GM21576 (cell line): Measurements from ENCODE around the gene NUDT1.

Source experiments
- ATAC-seq: cut with Tn5 transposase; IDR thresholded peaks from one replicate; pipeline ENCODE4 v1.9.1; 2021; ENCODE audit warnings: mild to moderate bottlenecking, moderate library complexity; ENCODE audit not compliant: unreplicated experiment

Gene NUDT1

GRCh38 chr7:2204446-2204845, 37.6 kb upstream of the NUDT1 start:
- no peak for ATAC-seq

- no peak for ATAC-seq
Observed at GRCh38 chr7:2205036-2205780, 36.8 kb upstream of the NUDT1 start.

GRCh38 chr7:2208712-2209111, 33.3 kb upstream of the NUDT1 start:
- no peak for ATAC-seq

GRCh38 chr7:2209146-2209960, 32.7 kb upstream of the NUDT1 start:
- ATAC-seq, result no peak

GRCh38 chr7:2209961-2210323, 32.1 kb upstream of the NUDT1 start:
- no peak for ATAC-seq

- no peak for ATAC-seq
Observed at GRCh38 chr7:2210551-2211258, 31.3 kb upstream of the NUDT1 start.

- ATAC-seq, result no peak
Observed at GRCh38 chr7:2211259-2211880, 30.7 kb upstream of the NUDT1 start.

- no peak for ATAC-seq
Observed at GRCh38 chr7:2211926-2212325, 30.1 kb upstream of the NUDT1 start.

- no peak for ATAC-seq
Observed at GRCh38 chr7:2212906-2213305, 29.1 kb upstream of the NUDT1 start.

- ATAC-seq, result no peak
Observed at GRCh38 chr7:2213551-2214215, 28.3 kb upstream of the NUDT1 start.

- ATAC-seq, result no peak
Observed at GRCh38 chr7:2214636-2215035, 27.4 kb upstream of the NUDT1 start.

- ATAC-seq, result no peak
Observed at GRCh38 chr7:2215851-2216250, 26.2 kb upstream of the NUDT1 start.

- ATAC-seq, result no peak
Observed at GRCh38 chr7:2217206-2217605, 24.8 kb upstream of the NUDT1 start.

- ATAC-seq, result no peak
Observed at GRCh38 chr7:2217716-2218443, 24.1 kb upstream of the NUDT1 start.

- no peak for ATAC-seq
Observed at GRCh38 chr7:2218444-2218785, 23.6 kb upstream of the NUDT1 start.

GRCh38 chr7:2219136-2219535, 22.9 kb upstream of the NUDT1 start:
- no peak for ATAC-seq

GRCh38 chr7:2219606-2220005, 22.4 kb upstream of the NUDT1 start:
- ATAC-seq, result no peak

GRCh38 chr7:2220030-2220429, 22.0 kb upstream of the NUDT1 start:
- no peak for ATAC-seq

- no peak for ATAC-seq
Observed at GRCh38 chr7:2220506-2220905, 21.5 kb upstream of the NUDT1 start.

- ATAC-seq, result no peak
Observed at GRCh38 chr7:2220954-2221353, 21.1 kb upstream of the NUDT1 start.
